Ishikawa (cell line): ENCODE data around the gene ACVR1.

ENCODE experiments used
- CEBPB ChIP-seq: IDR thresholded peaks from 2 replicates; pipeline ENCODE4 v1.6.1; 2012
- CREB1 ChIP-seq: IDR thresholded peaks from 2 replicates; pipeline ENCODE4 v1.6.1; 2012; ENCODE audit warnings: low read depth
- EGR1 ChIP-seq: IDR thresholded peaks from 2 replicates; pipeline ENCODE4 v1.6.1; 2012
- EP300 ChIP-seq: IDR thresholded peaks from 2 replicates; pipeline ENCODE4 v1.6.1; 2012; ENCODE audit warnings: borderline replicate concordance
- FOXM1 ChIP-seq: IDR thresholded peaks from 2 replicates; pipeline ENCODE4 v1.6.1; 2012; ENCODE audit warnings: low read depth, borderline replicate concordance
- MAX ChIP-seq: IDR thresholded peaks from 2 replicates; pipeline ENCODE4 v1.6.1; 2012
- NFIC ChIP-seq: IDR thresholded peaks from 2 replicates; pipeline ENCODE4 v1.6.1; 2012
- REST ChIP-seq: IDR thresholded peaks from 2 replicates; pipeline ENCODE4 v1.6.1; 2012; ENCODE audit warnings: low read depth, mild to moderate bottlenecking
- TAF1 ChIP-seq: IDR thresholded peaks from 2 replicates; pipeline ENCODE4 v1.6.1; 2012; ENCODE audit warnings: low read depth, mild to moderate bottlenecking
- TCF12 ChIP-seq: IDR thresholded peaks from 2 replicates; pipeline ENCODE4 v1.6.1; 2012; ENCODE audit warnings: low read depth
- USF1 ChIP-seq: IDR thresholded peaks from 2 replicates; pipeline ENCODE4 v1.6.1; 2012

- TF ChIP-seq REST (no peak), FOXM1 (no peak), MAX (no peak), EP300 (no peak), CREB1 (no peak), USF1 (no peak), TCF12 (no peak), NFIC (no peak), EGR1 (no peak), CEBPB (no peak), TAF1 (no peak)
Measured at GRCh38 chr2:157899125-157899839, 23.2 kb upstream of the ACVR1 start.
